ENCODE measurements around the gene TOP3B. TPM values are rescaled to one million over a fixed set of nuclear protein-coding genes. Genes with fewer than 3 reads are reported as not detected.
A peak's percentile ranks its signal among the peaks of the same experiment; 100 is the strongest.

TOP3B gene
- total RNA-seq, 1 donor from 2014 or later, result 37.0 TPM

GRCh38 chr22:21967693-21968271 is 14.8 kb downstream of the TOP3B start:
- no peak for DNase-seq (ENCODE audit: low spot score)
- intact Hi-C loops (cut with DNase I), result no loop called here

GRCh38 chr22:21966643-21967516 is 15.7 kb downstream of the TOP3B start:
- intact Hi-C loops (cut with DNase I), result no loop called here
- ATAC-seq (peak; percentile 29), DNase-seq (ENCODE audit: low spot score) (no peak)

More at GRCh38 chr22:21967693-21968271, 14.8 kb downstream of the TOP3B start:
- no peak for ATAC-seq

GRCh38 chr22:21965762-21966288 is 16.8 kb downstream of the TOP3B start:
- ATAC-seq (no peak), DNase-seq (ENCODE audit: low spot score) (no peak)
- intact Hi-C loops (cut with DNase I), result no loop called here

- intact Hi-C loops (cut with DNase I), result no loop called here
- no peak for DNase-seq (ENCODE audit: low spot score)
- no peak for ATAC-seq
Observed at GRCh38 chr22:21964918-21965484, 17.6 kb downstream of the TOP3B start.

GRCh38 chr22:21964234-21964633 is 18.4 kb downstream of the TOP3B start:
- intact Hi-C loops (cut with DNase I), result no loop called here
- no peak for ATAC-seq
- no peak for DNase-seq (ENCODE audit: low spot score)

- intact Hi-C loops (cut with DNase I), result no loop called here
- DNase-seq (ENCODE audit: low spot score), result no peak
- ATAC-seq, result no peak
Observed at GRCh38 chr22:21963790-21964211, 18.8 kb downstream of the TOP3B start.

GRCh38 chr22:21963286-21963685 is 19.3 kb downstream of the TOP3B start:
- no peak for ATAC-seq
- intact Hi-C loops (cut with DNase I), result no loop called here
- DNase-seq (ENCODE audit: low spot score), result no peak

- no peak for ATAC-seq
- DNase-seq (ENCODE audit: low spot score), result no peak
- intact Hi-C loops (cut with DNase I), result no loop called here
Observed at GRCh38 chr22:21962655-21962949, 20.0 kb downstream of the TOP3B start.

GRCh38 chr22:21961886-21962654 is 20.5 kb downstream of the TOP3B start:
- DNase-seq (ENCODE audit: low spot score), result no peak
- ATAC-seq, result no peak
- intact Hi-C loops (cut with DNase I), result no loop called here

- intact Hi-C loops (cut with DNase I), result no loop called here
- ATAC-seq (no peak), DNase-seq (ENCODE audit: low spot score) (no peak)
Observed at GRCh38 chr22:21961127-21961867, 21.3 kb downstream of the TOP3B start.

GRCh38 chr22:21960200-21961126 is 22.1 kb downstream of the TOP3B start:
- intact Hi-C loops (cut with DNase I), result no loop called here
- no peak for DNase-seq (ENCODE audit: low spot score)
- no peak for ATAC-seq

GRCh38 chr22:21959274-21960074 is 23.1 kb downstream of the TOP3B start:
- intact Hi-C loops (cut with DNase I), result no loop called here
- no peak for ATAC-seq
- DNase-seq (ENCODE audit: low spot score), result no peak

- intact Hi-C loops (cut with DNase I), result no loop called here
- ATAC-seq (no peak), DNase-seq (ENCODE audit: low spot score) (no peak)
Observed at GRCh38 chr22:21958360-21959273, 24.0 kb downstream of the TOP3B start.

- DNase-seq (ENCODE audit: low spot score) (peak; percentile 93), ATAC-seq (peak; percentile 85)
- intact Hi-C loops (cut with DNase I), result loop anchor here (5.0 kb wide), 1 partner anchor 241 kb away; no protein-coding TSS in a partner anchor
Observed at GRCh38 chr22:21952586-21953571, 29.7 kb downstream of the TOP3B start, which contains the start of gene PPM1F. TSS of gene PPM1F (minus strand) at chr22:21952848. CDS start at chr22:21946048, 6,800 bp downstream.
